Stimulated activated naive CD8-positive, alpha-beta T cell treated with anti-CD3 and anti-CD28 coated beads, Interleukin-15, amount 100 ng/mL, for 72 hours (primary cell): ENCODE data around the gene TNS4.

ENCODE experiments used
- ATAC-seq: fragments of 150-1000 bp; cut with Tn5 transposase; 2 replicates; pipeline ENCODE4 v1.10.0; 2021; ENCODE audit warnings: mild to moderate bottlenecking, moderate library complexity
- DNase-seq, 2 donors: peaks; one replicate each; pipeline ENCODE4 v3.0.0; 2021 to 2022
- H3K27ac Mint-ChIP-seq, 2 donors: one replicate each; pipeline ENCODE4 v1.8.0; 2022; ENCODE audit warnings: mild to moderate bottlenecking in 2 of 2, mixed read lengths in 2 of 2, moderate library complexity in 2 of 2
- H3K27me3 Mint-ChIP-seq: one replicate; pipeline ENCODE4 v1.8.0; 2022; ENCODE audit warnings: mixed read lengths
- H3K4me1 Mint-ChIP-seq: one replicate; pipeline ENCODE4 v1.8.0; 2022; ENCODE audit warnings: mild to moderate bottlenecking, mixed read lengths
- H3K4me3 Mint-ChIP-seq, 2 donors: one replicate each; pipeline ENCODE4 v1.8.0; 2022; ENCODE audit warnings: mild to moderate bottlenecking in 2 of 2, mixed read lengths in 2 of 2, moderate library complexity in 1 of 2
- H3K9me3 Mint-ChIP-seq, 2 donors: one replicate each; pipeline ENCODE4 v1.8.0; 2022; ENCODE audit warnings: mixed read lengths in 2 of 2

TNS4 gene

GRCh38 chr17:40514013-40514875 lies 12.8 kb upstream of the TNS4 start:
- Mint-ChIP-seq H3K4me3 (peak overlapping the region in 1 of 2 donors; percentile 19), H3K9me3 (no peaks in the 10 kb centered on the region), H3K27ac (no peak overlapping the region), H3K27me3 (peaks cover 14% of the 10 kb centered on the region), H3K4me1 (peaks cover 58% of the 10 kb centered on the region)
- ATAC-seq (no peak), DNase-seq (no peak)

GRCh38 chr17:40511667-40512220 lies 10.3 kb upstream of the TNS4 start:
- Mint-ChIP-seq H3K4me3 (no peak overlapping the region), H3K4me1 (peaks cover 33% of the 10 kb centered on the region), H3K27ac (no peak overlapping the region), H3K27me3 (peaks cover 14% of the 10 kb centered on the region), H3K9me3 (no peaks in the 10 kb centered on the region)
- no peak for ATAC-seq
- no peak for DNase-seq

- peaks cover 26% of the 10 kb centered on the region for H3K4me1 Mint-ChIP-seq
- H3K27ac Mint-ChIP-seq: peak overlapping the region in 1 of 2 donors; percentile 38
- H3K4me3 Mint-ChIP-seq: no peak overlapping the region
- ATAC-seq (no peak), DNase-seq (no peak)
- H3K27me3 Mint-ChIP-seq: peaks cover 14% of the 10 kb centered on the region
- H3K9me3 Mint-ChIP-seq: no peaks in the 10 kb centered on the region
Measured at GRCh38 chr17:40511136-40511535, 9.7 kb upstream of the TNS4 start.

GRCh38 chr17:40510328-40510648 lies 8.9 kb upstream of the TNS4 start:
- DNase-seq (no peak), ATAC-seq (no peak)
- Mint-ChIP-seq H3K4me3 (no peak overlapping the region), H3K9me3 (no peaks in the 10 kb centered on the region), H3K27me3 (peaks cover 14% of the 10 kb centered on the region), H3K4me1 (peaks cover 18% of the 10 kb centered on the region), H3K27ac (no peak overlapping the region)

GRCh38 chr17:40509626-40510327 lies 8.4 kb upstream of the TNS4 start:
- no peak for ATAC-seq
- no peak overlapping the region for H3K27ac Mint-ChIP-seq

GRCh38 chr17:40506786-40507185 lies 5.4 kb upstream of the TNS4 start:
- Mint-ChIP-seq H3K4me3 (no peak overlapping the region), H3K27ac (no peak overlapping the region), H3K9me3 (no peaks in the 10 kb centered on the region), H3K27me3 (no peaks in the 10 kb centered on the region), H3K4me1 (no peaks in the 10 kb centered on the region)
- ATAC-seq (no peak), DNase-seq (no peak)

More at GRCh38 chr17:40509626-40510327, 8.4 kb upstream of the TNS4 start:
- peaks cover 13% of the 10 kb centered on the region for H3K4me1 Mint-ChIP-seq
- no peaks in the 10 kb centered on the region for H3K9me3 Mint-ChIP-seq
- no peak for DNase-seq
- no peak overlapping the region for H3K4me3 Mint-ChIP-seq
- H3K27me3 Mint-ChIP-seq: peaks cover 14% of the 10 kb centered on the region

- H3K27me3 Mint-ChIP-seq: peaks cover 23% of the 10 kb centered on the region
- no peak overlapping the region for H3K4me3 Mint-ChIP-seq
- DNase-seq: no peak
- ATAC-seq: no peak
- H3K9me3 Mint-ChIP-seq: no peaks in the 10 kb centered on the region
- H3K4me1 Mint-ChIP-seq: no peaks in the 10 kb centered on the region
- H3K27ac Mint-ChIP-seq: no peak overlapping the region
Measured at GRCh38 chr17:40503154-40503553, 1.7 kb upstream of the TNS4 start.

- no peaks in the 10 kb centered on the region for H3K4me1 Mint-ChIP-seq
- no peak for ATAC-seq
- DNase-seq: no peak
- H3K27me3 Mint-ChIP-seq: peaks cover 23% of the 10 kb centered on the region
- H3K27ac Mint-ChIP-seq: no peak overlapping the region
- no peaks in the 10 kb centered on the region for H3K9me3 Mint-ChIP-seq
- H3K4me3 Mint-ChIP-seq: no peak overlapping the region
Measured at GRCh38 chr17:40502716-40503115, 1.3 kb upstream of the TNS4 start.

GRCh38 chr17:40500709-40501108 lies 714 bp downstream of the TNS4 start:
- Mint-ChIP-seq H3K27me3 (peaks cover 31% of the 10 kb centered on the region), H3K4me3 (no peak overlapping the region), H3K4me1 (peaks cover 6% of the 10 kb centered on the region), H3K9me3 (no peaks in the 10 kb centered on the region), H3K27ac (peak overlapping the region in 1 of 2 donors; percentile 14)
- ATAC-seq: no peak
- no peak for DNase-seq

- DNase-seq (no peak), ATAC-seq (no peak)
- Mint-ChIP-seq H3K4me1 (peaks cover 6% of the 10 kb centered on the region), H3K4me3 (no peak overlapping the region), H3K27me3 (peaks cover 31% of the 10 kb centered on the region), H3K9me3 (no peaks in the 10 kb centered on the region), H3K27ac (peak overlapping the region in 1 of 2 donors; percentile 64)
Measured at GRCh38 chr17:40500190-40500589, 1.2 kb downstream of the TNS4 start.

- Mint-ChIP-seq H3K27me3 (peaks cover 31% of the 10 kb centered on the region), H3K27ac (no peak overlapping the region), H3K4me1 (peaks cover 6% of the 10 kb centered on the region), H3K4me3 (no peak overlapping the region), H3K9me3 (no peaks in the 10 kb centered on the region)
- DNase-seq (no peak), ATAC-seq (no peak)
Measured at GRCh38 chr17:40499551-40500189, 1.8 kb downstream of the TNS4 start.

- Mint-ChIP-seq H3K9me3 (no peaks in the 10 kb centered on the region), H3K27ac (no peak overlapping the region), H3K27me3 (peaks cover 31% of the 10 kb centered on the region), H3K4me3 (no peak overlapping the region), H3K4me1 (peaks cover 6% of the 10 kb centered on the region)
- DNase-seq (no peak), ATAC-seq (no peak)
Measured at GRCh38 chr17:40498281-40499084, 2.9 kb downstream of the TNS4 start.

- H3K27me3 Mint-ChIP-seq: peaks cover 31% of the 10 kb centered on the region
- DNase-seq (no peak), ATAC-seq (no peak)
- no peak overlapping the region for H3K4me3 Mint-ChIP-seq
- no peak overlapping the region for H3K27ac Mint-ChIP-seq
- no peaks in the 10 kb centered on the region for H3K9me3 Mint-ChIP-seq
- H3K4me1 Mint-ChIP-seq: peaks cover 6% of the 10 kb centered on the region
Measured at GRCh38 chr17:40497695-40498094, 3.7 kb downstream of the TNS4 start.

GRCh38 chr17:40496634-40497420 lies 4.6 kb downstream of the TNS4 start:
- no peak overlapping the region for H3K4me3 Mint-ChIP-seq
- H3K27ac Mint-ChIP-seq: peak overlapping the region in 1 of 2 donors; percentile 6
- H3K4me1 Mint-ChIP-seq: peaks cover 8% of the 10 kb centered on the region
- no peaks in the 10 kb centered on the region for H3K9me3 Mint-ChIP-seq
- peaks cover 31% of the 10 kb centered on the region for H3K27me3 Mint-ChIP-seq
- no peak for DNase-seq
- no peak for ATAC-seq
